HG02623 (cell line): ENCODE results near the gene MCF2L2.

ENCODE experiments used
- ATAC-seq: cut with Tn5 transposase; IDR thresholded peaks from one replicate; pipeline ENCODE4 v1.9.1; 2021; ENCODE audit warnings: moderate library complexity; ENCODE audit not compliant: unreplicated experiment

MCF2L2 gene

DNA sequence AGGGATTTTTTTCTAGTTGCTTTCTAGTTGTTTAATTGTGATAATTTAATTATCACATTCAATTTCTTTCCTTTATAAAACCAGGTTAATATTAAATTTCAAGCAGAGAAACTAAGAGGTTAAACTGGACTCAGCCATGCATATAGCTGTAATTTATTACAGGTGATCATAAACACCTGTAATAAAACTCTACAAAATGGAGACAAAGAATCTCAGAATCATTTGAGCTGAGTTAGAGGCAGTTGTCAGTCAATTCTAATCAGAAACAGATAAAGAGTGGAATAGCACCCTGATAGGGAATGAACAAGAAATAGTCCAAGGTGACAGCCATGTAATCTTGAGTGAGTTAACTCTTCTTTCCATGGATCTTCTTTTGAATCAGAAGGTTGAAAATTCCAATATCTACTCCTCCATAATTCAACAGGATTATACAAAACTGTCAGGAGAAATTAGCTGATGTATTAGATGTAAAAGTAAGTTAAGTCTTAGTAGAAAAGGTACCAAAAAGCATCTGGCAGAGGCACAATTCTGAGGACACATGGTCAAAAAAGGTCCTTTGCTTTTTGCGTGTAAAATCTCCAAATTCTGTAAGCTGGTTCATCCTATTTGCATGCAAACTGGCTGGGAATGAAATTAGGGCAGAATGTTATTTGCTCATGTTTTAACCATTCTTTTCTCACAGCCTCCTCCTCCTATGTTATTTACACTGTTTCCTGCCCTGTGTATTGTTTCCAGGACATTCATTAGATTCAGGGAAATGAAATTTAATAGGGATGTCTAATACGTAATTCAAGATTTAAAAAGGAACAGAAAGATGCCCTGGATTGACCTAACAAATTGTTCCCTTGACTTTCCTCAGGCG lies 214.8 kb downstream of the MCF2L2 start:
- no peak for ATAC-seq

DNA sequence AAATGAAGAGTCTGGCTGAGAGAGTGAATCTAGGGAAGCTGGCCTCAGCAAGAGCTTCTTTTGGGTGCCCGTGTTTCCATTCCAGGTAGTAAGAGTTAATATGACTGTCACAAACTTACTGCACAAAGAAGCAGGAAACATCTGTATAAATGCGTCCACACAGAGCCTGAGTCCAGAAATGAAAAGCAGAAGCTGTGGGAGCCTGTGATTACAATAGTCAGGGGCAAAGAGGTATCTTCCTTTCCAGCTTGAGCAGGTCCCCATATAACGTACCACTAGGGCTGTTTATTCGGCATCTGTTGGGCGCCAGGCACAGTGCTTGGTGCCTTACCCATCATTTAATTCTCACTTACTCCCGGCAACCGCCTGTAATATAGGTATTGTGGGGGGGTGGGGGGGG lies 215.9 kb downstream of the MCF2L2 start:
- no peak for ATAC-seq

DNA sequence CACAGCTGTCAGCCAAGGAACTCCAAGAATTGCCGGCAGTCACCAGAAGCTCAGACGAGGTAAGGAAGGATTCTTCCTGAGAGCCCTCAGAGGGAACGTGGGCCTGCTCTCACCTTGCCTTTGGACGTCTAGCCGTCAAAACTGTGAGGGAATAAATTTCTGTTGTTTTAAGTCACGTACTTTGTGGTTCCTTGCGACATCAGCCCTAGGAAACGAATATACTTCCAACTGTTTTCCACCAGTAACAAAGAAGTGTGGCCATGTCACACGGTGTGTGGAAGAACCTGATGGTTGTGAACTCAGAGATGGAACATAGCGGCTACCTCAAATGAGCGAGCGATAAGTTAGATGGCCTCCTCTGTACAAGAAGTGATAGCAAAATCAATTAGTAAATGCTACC lies 216.3 kb downstream of the MCF2L2 start:
- no peak for ATAC-seq

DNA sequence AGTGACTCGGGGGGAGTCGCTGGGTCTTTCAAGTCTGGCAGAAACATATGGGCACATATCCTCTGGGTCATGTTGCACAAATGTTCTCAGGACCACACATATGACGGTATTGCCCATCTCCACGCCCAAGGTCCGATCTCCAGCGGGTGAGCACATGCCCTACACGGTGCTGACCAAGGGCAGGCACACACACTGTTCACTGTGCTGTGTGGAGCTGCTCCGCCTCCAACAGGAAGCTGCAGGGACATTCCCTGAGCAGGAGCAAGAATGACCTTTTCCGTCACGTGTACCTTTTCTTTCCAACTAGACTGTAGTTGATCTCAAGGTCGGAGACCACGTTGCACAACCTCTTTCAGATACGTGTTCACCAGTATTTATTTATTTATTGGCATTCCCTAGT lies 217.1 kb downstream of the MCF2L2 start:
- no peak for ATAC-seq

DNA sequence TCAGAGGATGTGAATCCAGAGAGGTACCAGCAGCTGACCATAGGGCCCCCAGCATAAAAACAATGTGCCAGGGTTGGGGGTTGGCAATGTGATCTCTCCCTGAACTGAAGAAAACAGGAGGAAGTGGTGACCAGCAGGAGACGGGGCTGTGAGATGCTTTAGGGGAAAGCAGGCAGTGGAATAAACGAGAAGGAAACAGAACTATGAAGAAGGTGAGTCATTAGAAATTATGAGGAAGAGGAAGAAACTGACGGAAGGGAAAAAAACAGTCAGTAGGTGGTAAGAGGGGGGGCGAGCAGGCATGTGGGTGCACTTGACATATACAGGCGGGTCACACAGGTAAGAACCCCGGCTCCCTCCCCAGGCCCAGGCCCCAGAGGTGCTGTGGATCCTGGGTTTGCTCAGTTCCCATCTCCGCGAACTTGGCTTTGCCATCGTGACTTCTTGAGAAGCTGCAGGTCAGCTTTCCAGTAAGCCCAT lies 217.5 kb downstream of the MCF2L2 start:
- no peak for ATAC-seq

DNA sequence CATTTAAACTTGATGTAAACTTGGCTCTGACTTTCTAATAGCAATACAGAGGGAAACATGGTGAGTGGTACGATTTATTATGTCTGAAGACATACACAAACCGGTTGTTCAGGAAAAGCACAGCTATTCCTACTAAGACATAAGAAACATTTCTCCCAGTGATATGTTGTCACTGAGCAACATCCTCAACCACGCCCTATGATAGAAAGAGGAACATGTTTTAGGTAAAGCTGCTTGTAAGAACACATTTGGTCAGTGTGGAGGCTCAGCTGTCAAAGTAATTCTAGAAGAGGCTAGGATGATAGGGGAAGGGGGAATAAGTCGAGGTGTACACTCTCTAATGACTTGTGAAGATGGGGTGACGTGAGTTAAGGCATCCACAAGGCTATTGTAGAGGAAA lies 218.1 kb downstream of the MCF2L2 start:
- ATAC-seq: no peak

DNA sequence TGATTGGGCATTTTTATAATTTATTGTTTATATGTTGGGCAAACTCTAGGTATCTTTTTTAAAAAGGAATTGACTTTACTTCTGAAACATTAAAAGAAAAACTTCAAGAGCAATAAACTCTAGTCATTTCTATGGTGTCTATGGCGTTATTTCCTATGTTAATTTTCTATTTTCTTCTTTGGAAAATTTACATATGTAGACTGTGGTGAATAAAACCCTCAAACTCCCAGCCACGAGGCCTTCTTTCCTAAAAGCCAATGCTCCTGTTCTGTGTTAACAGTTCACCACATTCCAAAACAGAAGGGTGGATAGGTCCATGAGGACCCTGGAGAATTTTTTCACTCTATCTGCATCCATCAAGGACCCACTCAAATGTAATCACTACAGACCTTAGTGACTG lies 219.6 kb downstream of the MCF2L2 start:
- no peak for ATAC-seq

DNA sequence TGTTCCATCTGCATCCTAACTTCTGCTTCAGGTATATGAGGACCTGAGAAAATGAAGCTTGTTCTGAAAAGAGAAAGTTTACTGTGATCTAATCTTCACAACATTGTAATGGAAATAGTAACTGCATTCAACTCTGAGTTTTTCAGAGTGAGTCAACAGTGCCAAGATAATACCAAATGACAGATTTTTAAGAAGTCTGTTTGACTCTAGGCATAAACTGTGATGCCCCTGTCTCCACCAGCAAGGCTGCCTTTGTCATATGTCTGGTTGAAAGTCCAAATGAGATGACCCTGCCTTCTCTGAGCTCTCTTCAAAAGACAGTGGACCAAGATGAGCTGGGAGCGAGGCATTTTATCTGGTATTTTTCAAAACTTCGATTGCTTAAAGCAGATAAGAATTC lies 220.2 kb downstream of the MCF2L2 start:
- ATAC-seq: no peak

DNA sequence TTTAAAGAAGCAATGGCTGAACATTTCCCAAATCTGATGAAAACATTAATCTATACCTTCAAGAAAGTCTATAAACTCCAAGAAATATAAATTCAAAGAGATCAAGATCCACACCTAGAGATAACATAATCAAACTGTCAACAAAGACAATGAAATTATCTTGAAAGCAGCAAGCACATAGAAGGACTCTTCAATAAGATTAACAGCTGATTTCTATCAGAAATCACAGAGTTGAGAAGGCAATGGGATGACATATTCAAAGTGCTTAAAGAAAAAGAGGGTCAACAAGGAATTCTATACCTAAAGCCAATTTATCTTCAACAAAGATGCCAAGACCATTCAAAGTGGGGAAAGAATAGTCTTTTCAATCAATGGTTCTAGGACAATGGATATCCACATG lies 224.7 kb downstream of the MCF2L2 start:
- ATAC-seq: no peak

DNA sequence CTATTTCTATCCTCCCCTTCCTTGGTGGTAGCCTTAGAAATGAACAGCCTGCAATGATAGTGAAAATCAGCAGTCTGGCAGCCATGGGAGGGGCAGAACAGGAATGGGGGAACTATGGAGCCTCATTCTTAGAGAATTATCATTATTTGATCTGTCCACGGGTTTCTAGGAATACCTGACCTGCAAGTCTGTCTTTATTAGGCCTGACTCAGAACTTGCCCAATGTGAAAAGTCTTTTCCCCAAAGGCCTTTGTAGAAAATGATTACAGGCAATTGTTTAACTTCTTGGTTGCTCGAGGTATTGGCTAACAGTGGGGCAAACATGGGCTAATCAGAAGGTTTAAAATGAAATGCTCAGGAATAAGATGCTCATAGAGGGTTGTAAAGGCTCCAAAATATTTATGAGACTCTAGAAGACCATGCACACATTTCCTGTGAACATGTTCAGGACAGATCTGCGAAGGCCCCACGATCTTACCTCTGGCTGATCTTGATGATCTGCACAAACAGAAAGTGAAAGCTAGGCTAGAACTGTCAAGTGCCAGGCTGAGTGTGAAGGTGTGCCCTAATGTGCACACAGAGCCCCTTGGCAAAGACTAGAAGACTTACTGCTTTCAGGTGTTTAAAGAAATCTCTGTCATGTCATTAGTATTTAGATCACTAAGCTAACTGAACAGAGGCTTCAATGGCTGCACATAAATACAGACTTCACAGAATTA lies 226.3 kb downstream of the MCF2L2 start:
- no peak for ATAC-seq

DNA sequence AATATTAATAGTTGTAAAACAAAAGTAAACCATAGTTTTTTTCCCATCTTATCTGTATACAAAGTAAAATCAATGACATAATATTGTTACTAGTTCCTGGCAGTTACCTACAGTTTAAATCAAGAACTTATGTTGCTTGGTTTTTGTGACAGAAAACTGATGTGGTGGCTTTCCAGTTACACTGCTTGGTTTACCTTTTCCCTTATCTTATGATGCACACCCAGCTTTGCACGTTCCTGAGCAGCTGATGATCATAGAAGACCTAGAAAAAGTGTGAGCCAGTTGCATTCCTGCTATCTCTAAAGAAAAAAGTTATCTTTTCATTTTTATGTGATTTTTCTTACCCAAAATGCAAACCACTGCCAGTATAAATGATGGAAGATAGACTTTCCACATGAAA lies 229.5 kb downstream of the MCF2L2 start:
- ATAC-seq: no peak

DNA sequence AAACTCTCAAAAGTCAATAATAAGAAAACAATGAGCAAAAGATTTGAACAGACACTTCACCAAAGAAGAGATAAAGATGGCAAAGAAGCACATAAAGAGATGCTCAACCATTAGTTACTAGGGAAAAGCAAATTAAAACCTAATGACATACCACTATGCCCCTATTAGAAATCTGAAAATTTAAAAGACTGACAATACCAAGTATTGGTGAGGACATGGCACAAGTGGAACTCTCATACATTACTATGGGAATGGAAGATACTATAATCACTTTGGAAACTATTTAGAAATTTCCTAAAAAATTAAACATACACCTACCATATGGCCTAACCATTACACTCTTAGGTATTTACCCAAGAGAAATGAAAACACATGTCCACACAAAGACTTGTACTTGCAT lies 230.7 kb downstream of the MCF2L2 start:
- no peak for ATAC-seq

DNA sequence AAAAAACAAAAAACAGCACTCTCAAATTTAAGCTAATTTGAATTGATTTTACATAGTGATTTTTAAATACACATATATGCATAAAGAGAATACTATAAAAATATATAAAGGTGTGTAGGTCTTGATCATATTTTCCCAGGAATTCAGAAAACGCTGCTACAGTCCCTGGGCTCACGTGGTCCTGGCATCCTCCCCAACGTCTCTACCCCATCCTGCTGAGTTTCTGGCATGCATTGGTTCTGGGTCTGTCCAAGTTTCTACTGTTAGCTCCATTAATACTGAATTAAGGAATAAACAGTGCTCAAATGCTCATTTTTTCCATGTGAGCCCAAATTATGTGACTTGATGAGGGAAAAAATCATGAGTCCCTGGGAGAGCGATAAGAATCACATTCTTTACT lies 233.2 kb downstream of the MCF2L2 start:
- no peak for ATAC-seq

DNA sequence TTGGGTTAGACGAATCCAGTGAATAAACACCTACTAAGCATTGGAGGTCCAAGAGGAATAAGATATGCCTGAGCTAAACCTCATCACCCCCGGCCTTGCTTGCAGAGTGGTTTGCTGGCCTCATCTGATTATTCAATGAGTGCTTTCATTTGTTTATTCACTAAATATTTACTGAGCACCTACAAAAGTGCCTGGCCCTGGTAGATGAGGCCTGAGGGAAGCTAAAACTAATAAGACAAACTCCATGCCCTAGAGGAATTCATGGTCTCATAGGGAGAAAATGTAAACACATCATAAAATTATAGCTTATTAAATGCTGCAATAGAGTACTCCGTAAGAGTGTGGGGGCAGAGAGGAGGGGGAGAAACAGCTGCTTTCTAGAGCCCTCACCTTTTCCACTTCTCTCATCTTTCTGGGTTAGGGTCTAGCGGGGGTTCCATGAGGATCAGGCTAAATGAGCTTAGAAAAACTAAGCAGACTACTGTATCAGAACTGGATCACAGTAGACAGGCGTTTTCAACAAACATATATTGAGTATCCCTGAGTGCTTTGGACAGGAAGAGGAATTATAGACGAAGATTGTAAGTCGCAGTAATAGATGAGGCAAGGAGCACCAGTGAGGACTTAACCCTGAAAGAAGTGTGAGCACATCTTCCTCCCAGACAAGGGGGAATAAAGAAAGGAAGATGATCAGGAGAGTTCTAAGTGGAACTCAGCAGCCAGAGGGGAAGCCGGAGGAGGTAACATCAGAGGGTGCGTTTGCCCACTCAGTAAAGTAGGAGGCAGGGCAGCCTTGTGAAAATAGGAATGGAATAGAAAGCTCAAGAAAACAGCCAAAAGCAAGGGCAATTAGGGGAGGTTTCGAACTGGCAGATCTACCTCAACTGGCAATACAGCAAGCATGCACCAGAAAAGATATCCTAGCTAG lies 234.4 kb downstream of the MCF2L2 start:
- ATAC-seq: no peak

DNA sequence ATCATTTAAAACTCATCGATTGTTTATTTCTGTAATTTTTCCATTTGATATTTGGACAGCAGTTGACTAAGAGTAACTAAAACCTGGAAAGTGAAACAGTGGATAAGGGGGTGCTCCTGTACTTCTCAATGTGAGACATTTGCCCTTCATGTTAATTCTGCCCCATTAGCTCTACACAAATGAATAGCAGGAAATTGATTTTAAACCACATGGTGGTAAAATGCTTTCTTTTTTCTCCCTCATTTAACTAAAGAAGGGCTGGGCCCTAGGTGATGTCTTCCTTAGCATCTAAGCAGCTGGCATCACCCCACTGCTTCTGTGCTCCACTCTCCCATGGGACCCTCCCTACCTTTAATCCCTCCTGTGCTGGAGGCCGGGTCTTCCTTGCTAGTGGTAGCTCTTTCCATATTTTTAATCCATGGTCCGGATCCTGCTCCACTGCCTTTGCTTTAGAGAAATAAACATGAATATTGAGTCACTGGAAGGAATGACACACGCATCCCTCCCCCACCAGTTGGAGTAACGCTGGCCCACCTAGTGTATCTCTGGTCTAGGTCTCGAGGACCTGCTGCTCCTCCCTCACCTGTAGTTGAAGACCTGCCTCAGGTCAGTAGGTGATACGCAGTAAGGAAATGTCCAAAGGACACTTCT lies 235.6 kb downstream of the MCF2L2 start:
- ATAC-seq: no peak

DNA sequence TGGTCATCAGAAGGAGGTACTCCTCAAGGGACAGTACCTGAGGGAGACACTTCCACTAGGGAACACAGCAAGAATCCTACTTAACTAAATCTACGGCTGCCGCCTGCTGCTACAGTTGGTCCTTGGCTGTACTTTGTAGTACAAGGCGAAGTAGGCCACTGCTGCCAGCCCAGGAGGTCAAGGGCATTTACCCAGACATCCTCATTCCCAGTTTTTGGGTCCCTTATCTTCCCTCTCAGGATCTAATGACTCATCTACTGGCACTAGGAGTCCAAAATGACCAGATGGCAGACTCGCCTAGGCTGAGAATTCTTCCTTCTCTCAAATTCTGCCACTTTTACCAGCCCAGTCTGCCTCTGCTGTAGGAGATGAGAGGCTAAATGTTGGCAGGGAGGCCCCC lies 238.8 kb downstream of the MCF2L2 start:
- no peak for ATAC-seq

DNA sequence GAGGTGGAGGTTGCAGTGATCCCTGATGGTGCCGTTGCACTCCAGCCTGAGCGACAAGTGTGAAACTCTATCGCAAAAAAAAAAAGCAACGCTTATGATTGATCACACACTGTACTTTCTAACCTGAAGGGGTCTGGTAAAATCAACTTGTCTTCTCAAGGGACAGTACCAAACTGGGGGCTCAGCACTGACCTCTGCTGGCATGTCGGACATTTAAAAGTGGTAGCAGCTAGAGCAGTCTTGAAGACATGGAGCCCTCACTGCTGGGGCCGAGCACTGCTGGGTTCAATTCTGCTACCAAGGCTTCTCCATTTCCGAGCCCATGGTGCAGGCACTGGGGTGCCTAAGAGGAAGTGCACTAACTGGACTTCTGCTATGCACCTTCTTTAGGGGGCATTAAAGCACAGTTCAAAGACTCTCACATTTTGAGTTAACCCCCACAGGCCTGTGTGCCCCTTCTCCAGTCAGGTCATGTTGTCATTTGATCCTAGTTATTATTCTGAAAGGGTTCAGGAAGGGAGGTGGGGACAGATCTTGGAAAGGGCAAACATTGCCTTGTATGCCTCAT lies 239.4 kb downstream of the MCF2L2 start:
- no peak for ATAC-seq

DNA sequence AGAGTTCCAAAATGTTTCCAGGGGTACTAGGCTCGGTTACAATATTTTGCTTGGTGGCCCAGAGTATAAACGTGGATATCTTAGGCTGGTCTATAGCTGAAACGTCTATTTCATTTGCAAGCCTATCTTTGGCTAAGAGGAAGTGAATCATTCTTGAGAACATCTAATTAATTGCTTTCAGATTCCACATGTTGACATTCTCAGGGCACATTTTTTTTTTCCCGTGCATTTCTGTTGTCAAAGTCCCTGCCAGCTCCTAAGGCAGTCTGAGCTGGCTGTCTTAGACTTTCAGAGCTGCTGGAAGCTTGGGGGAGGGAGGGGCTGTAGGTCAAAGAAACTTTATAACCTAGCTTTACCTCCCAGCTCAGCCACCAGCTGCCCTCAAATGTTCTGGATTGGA lies 242.7 kb downstream of the MCF2L2 start:
- no peak for ATAC-seq

DNA sequence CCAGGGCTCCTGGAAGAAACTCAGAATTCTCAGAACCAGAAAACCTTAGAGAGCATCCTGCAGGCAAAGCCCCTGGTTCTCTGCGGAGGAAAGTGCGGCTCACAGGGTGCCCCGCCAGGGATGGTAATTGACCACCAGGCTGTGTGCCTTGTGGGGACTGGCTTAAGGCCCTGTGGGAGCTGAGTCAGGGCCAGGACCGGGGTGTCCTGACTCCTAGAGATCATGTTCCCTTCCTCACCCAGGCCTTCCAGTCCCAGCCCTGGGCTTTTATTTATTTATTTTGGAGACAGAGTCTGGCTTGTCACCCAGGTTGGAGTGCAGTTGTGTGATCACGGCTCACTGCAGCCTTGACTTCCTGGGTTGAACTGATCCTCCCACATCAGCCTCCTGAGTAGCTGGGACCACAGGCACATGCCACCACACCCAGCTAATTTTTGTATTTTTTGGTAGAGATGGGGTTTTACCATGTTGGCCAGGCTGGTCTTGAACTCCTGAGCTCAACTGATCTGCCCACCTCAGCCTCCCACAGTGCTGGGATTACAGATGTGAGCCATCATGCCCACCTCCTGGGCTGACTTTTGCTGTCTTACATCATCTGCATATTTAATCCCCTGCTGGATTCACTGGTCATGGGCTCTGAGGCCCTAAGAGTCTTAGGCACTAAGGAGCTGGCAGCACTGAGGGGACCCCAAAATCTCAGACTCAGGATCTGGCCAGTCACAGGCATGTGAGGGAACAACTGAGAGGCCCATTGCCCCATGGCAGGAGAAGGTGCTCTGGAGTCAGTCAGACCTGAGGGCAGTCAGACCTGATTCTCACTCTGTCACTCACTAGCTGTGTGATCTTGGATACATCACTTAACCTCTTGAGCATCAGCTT lies 245.4 kb downstream of the MCF2L2 start:
- ATAC-seq: no peak
